ENCODE data around the gene TMPO.

DNA sequence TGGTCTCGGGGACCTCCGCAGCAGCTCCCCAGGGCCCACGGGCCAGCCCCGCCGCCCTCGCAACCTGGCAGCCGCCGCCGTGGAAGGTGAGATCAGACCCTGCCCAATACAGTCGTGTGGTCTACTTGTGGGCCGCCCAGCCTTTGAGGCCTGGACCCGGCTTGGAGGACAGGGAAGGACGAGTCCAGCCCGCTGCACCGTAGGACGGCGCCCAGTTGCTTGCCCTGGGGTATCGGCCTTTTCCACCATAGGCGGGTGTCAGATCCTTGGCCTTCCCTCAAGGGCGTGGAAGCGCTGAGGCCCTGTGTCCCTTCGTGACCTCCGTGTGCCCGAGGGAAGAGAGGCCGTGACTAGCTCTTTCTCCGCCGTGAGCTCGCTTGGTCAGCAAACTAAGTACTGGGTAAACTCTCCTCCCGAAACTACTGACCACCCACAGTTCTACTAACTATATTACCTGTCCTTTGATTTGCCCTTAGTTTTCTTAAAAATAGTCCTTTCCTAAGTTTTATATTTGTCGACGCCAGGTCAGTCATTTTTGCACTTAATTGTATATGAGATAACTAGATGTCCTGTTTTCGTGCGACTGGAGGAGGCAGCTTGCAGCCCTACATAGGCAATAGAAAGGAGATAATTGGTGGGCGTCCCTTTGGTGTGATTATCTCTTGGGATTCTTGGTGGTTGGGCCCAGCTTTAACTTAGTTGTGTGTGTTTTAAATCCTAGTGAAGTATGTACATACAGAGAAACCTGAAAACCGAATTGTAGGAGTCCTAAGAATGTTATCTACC, 78.9 kb downstream of the TMPO start:
- TF ChIP-seq, protein P1, sequence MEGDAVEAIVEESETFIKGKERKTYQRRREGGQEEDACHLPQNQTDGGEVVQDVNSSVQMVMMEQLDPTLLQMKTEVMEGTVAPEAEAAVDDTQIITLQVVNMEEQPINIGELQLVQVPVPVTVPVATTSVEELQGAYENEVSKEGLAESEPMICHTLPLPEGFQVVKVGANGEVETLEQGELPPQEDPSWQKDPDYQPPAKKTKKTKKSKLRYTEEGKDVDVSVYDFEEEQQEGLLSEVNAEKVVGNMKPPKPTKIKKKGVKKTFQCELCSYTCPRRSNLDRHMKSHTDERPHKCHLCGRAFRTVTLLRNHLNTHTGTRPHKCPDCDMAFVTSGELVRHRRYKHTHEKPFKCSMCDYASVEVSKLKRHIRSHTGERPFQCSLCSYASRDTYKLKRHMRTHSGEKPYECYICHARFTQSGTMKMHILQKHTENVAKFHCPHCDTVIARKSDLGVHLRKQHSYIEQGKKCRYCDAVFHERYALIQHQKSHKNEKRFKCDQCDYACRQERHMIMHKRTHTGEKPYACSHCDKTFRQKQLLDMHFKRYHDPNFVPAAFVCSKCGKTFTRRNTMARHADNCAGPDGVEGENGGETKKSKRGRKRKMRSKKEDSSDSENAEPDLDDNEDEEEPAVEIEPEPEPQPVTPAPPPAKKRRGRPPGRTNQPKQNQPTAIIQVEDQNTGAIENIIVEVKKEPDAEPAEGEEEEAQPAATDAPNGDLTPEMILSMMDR (IDR thresholded peaks at IDR 0.05 in 2 of 3, conservative IDR thresholded peaks at IDR 0.05 in 1 of 3; ENCODE audit: control insufficient read depth in 2 of 3, extremely low read depth in 1 of 3, insufficient read depth in 1 of 3, low read depth in 3 of 3, low read length in 3 of 3), result no peak
- TF ChIP-seq, protein P2, sequence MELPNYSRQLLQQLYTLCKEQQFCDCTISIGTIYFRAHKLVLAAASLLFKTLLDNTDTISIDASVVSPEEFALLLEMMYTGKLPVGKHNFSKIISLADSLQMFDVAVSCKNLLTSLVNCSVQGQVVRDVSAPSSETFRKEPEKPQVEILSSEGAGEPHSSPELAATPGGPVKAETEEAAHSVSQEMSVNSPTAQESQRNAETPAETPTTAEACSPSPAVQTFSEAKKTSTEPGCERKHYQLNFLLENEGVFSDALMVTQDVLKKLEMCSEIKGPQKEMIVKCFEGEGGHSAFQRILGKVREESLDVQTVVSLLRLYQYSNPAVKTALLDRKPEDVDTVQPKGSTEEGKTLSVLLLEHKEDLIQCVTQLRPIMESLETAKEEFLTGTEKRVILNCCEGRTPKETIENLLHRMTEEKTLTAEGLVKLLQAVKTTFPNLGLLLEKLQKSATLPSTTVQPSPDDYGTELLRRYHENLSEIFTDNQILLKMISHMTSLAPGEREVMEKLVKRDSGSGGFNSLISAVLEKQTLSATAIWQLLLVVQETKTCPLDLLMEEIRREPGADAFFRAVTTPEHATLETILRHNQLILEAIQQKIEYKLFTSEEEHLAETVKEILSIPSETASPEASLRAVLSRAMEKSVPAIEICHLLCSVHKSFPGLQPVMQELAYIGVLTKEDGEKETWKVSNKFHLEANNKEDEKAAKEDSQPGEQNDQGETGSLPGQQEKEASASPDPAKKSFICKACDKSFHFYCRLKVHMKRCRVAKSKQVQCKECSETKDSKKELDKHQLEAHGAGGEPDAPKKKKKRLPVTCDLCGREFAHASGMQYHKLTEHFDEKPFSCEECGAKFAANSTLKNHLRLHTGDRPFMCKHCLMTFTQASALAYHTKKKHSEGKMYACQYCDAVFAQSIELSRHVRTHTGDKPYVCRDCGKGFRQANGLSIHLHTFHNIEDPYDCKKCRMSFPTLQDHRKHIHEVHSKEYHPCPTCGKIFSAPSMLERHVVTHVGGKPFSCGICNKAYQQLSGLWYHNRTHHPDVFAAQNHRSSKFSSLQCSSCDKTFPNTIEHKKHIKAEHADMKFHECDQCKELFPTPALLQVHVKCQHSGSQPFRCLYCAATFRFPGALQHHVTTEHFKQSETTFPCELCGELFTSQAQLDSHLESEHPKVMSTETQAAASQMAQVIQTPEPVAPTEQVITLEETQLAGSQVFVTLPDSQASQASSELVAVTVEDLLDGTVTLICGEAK (IDR thresholded peaks at IDR 0.05; ENCODE audit: borderline replicate concordance), result no peak
- TF ChIP-seq SIN3A (IDR thresholded peaks at IDR 0.05; ENCODE audit: low read depth, low read length) (no peak), TBL1XR1 (IDR thresholded peaks at IDR 0.05; ENCODE audit: low read depth, low read length) (no peak), ZNF217 (IDR thresholded peaks at IDR 0.05) (no peak), TAF1 (IDR thresholded peaks at IDR 0.05; ENCODE audit: borderline replicate concordance, low read depth, low read length) (no peak), DPF2 (IDR thresholded peaks at IDR 0.05) (0 out of 2 replicates have a peak, but pooled peaks have one; percentile 43)

Data from GM12878 (cell line).